GM06990 (cell line): Measurements from ENCODE around the gene CFTR.

ENCODE experiments used
- DNase-seq: peaks from one replicate; pipeline ENCODE4 v3.0.0-alpha.2; 2011; ENCODE audit not compliant: insufficient read length; ENCODE audit errors: extremely low read depth
- H3K27me3 ChIP-seq: replicated peaks from 2 replicates; pipeline ENCODE4 v1.6.0; 2011; ENCODE audit warnings: low read length; ENCODE audit not compliant: control insufficient read depth, insufficient read depth
- H3K36me3 ChIP-seq: 2 replicates; pipeline ENCODE4 v1.5.1; 2011; ENCODE audit warnings: low read length; ENCODE audit not compliant: control insufficient read depth, insufficient read depth
- H3K4me3 ChIP-seq: replicated peaks from 2 replicates; pipeline ENCODE4 v1.5.1; 2011; ENCODE audit warnings: low read depth, mild to moderate bottlenecking, control low read depth, low read length
- TF ChIP-seq, protein P1 (sequence below): IDR thresholded peaks from 2 replicates; pipeline ENCODE4 v1.5.1; 2011; ENCODE audit warnings: low read length, control low read depth, mild to moderate bottlenecking, inconsistent platforms; ENCODE audit not compliant: insufficient read depth, poor library complexity, severe bottlenecking

The CFTR gene

DNA sequence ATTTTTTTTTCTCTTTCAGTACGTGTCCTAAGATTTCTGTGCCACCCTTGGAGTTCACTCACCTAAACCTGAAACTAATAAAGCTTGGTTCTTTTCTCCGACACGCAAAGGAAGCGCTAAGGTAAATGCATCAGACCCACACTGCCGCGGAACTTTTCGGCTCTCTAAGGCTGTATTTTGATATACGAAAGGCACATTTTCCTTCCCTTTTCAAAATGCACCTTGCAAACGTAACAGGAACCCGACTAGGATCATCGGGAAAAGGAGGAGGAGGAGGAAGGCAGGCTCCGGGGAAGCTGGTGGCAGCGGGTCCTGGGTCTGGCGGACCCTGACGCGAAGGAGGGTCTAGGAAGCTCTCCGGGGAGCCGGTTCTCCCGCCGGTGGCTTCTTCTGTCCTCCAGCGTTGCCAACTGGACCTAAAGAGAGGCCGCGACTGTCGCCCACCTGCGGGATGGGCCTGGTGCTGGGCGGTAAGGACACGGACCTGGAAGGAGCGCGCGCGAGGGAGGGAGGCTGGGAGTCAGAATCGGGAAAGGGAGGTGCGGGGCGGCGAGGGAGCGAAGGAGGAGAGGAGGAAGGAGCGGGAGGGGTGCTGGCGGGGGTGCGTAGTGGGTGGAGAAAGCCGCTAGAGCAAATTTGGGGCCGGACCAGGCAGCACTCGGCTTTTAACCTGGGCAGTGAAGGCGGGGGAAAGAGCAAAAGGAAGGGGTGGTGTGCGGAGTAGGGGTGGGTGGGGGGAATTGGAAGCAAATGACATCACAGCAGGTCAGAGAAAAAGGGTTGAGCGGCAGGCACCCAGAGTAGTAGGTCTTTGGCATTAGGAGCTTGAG is at the start of gene CFTR:
CFTR (plus strand) TSS at position 801 of the 830 bp plus-strand sequence. CDS start 70 bp downstream, outside the sequence.
- TF ChIP-seq, protein P1, sequence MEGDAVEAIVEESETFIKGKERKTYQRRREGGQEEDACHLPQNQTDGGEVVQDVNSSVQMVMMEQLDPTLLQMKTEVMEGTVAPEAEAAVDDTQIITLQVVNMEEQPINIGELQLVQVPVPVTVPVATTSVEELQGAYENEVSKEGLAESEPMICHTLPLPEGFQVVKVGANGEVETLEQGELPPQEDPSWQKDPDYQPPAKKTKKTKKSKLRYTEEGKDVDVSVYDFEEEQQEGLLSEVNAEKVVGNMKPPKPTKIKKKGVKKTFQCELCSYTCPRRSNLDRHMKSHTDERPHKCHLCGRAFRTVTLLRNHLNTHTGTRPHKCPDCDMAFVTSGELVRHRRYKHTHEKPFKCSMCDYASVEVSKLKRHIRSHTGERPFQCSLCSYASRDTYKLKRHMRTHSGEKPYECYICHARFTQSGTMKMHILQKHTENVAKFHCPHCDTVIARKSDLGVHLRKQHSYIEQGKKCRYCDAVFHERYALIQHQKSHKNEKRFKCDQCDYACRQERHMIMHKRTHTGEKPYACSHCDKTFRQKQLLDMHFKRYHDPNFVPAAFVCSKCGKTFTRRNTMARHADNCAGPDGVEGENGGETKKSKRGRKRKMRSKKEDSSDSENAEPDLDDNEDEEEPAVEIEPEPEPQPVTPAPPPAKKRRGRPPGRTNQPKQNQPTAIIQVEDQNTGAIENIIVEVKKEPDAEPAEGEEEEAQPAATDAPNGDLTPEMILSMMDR: no peak
- H3K27me3 ChIP-seq: no peaks in the 10 kb centered on the region; the same call in none of the 2 replicates
- DNase-seq: no peak
- H3K36me3 ChIP-seq: no peaks in the 10 kb centered on the region
- no peak within 1 kb of the TSS for H3K4me3 ChIP-seq

DNA sequence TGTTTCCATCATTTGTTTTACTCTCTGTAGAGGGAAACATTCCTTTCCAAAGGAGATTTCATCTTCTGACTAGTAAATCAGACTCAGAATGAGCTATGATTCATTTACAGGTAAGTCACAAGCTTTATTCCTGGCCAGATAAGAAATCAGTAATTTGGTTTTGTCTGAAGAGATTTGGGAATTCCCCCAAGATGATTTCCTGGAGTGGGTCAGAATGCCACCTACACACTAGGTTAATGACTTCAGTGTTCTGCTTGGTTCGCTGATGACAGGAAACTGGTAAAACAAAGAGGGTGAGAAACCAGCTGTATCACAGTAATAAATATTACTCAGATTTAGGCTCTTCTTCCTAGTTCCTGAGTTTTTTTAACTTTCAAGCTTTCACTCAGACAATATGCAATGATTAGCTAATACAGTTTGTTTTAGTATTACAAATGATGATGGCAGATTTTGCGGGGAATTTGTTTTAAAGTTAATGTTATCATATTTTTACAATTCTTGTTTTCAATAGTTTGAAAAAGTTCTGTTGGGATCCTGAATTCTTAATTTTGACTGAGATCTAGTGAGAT is 44.3 kb upstream of the CFTR start:
- H3K36me3 ChIP-seq: no peaks in the 10 kb centered on the region
- H3K27me3 ChIP-seq: no peaks in the 10 kb centered on the region
- peak; percentile 53 for DNase-seq
- no peak overlapping the region for H3K4me3 ChIP-seq
- TF ChIP-seq, protein P1: no peak

DNA sequence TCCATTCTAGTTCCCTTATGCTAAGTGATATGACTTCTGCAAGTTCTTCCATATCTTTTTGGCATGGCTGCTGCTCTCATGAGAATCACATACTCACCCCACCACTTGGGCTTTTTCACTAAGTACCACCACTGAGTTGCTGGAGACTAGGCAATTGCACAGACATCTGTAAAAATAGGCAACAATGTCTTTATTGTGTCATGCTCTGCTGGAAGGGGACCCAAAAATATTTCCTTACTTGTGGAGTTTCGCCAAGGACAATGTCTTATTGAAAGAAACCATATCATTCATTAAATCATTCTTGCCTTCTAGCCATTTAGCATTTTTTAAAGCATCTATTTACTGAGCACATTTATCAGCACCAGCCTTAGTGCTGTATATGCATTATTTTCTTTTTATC is 35.2 kb upstream of the CFTR start:
- no peak for DNase-seq
- no peaks in the 10 kb centered on the region for H3K27me3 ChIP-seq
- H3K4me3 ChIP-seq: no peak overlapping the region
- TF ChIP-seq, protein P1: no peak
- no peaks in the 10 kb centered on the region for H3K36me3 ChIP-seq

DNA sequence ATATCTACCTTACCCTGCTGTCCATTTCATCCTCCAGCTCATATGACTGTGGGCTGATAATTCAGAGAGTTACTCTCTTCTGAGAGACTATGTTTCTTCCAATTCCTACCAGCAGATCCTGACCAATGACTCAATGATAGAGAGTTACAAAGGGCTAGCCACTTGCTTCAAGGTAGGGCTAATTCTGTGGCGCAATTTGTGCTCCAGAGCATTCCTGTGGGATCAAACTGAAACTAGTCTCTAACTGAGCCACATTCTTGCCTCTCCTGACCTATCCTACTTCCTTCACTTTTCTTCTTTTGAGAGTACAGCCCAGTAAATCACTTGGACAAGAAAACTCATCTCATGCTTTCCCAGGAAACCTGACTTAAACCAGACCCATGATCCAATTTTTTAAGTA is 34.6 kb upstream of the CFTR start:
- no peaks in the 10 kb centered on the region for H3K36me3 ChIP-seq
- no peaks in the 10 kb centered on the region for H3K27me3 ChIP-seq
- no peak for DNase-seq
- H3K4me3 ChIP-seq: no peak overlapping the region
- TF ChIP-seq, protein P1: no peak

DNA sequence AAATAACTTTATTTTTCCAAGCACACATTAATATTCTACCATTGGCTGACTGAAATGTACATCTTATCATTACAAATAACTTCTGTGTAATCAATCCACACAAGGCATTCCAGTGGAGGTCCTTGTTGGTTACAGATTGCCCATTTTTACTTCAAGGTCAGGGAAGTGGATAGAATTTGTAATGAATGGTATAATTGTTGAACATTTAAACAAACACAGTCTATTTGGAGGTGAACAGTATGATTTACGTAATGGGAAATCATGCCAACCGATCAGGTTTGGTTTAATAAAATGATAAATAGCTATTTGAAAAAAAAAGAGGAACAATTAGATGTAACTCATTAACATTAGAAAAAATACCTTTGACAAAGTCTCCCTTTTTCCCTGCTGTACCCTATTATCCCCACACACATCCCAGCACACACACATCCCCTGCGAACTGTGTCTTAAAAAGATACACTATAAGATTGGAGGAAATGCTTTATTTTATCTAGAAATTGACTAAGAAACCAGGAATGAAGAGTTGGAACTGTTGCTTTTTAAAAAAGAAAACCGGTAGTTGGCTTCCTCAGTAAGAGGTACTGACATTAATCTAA is 33.5 kb upstream of the CFTR start:
- Histone ChIP-seq H3K36me3 (no peaks in the 10 kb centered on the region), H3K4me3 (no peak overlapping the region), H3K27me3 (no peaks in the 10 kb centered on the region)
- TF ChIP-seq, protein P1: no peak
- no peak for DNase-seq
